WTC11 (cell line): ENCODE measurements around the gene SAMD5.

Experiments used
- TF ChIP-seq, protein P1 (sequence below): fragments of 250-450 bp; sonication (Bioruptor Pico); IDR thresholded peaks from 2 replicates; pipeline ENCODE4 v2.1.2; 2022; ENCODE audit warnings: mild to moderate bottlenecking, moderate library complexity
- TF ChIP-seq, protein P2 (sequence below): sonication (generic); formaldehyde crosslinking; IDR thresholded peaks from 2 replicates; pipeline ENCODE4 v1.8.0; 2022; ENCODE audit warnings: mild to moderate bottlenecking, missing genetic modification reagents
- TF ChIP-seq, protein P3 (sequence below): fragments of 200-600 bp; IDR thresholded peaks from 2 replicates; pipeline ENCODE4 v1.8.0; 2022; ENCODE audit warnings: antibody characterized with exemption

DNA sequence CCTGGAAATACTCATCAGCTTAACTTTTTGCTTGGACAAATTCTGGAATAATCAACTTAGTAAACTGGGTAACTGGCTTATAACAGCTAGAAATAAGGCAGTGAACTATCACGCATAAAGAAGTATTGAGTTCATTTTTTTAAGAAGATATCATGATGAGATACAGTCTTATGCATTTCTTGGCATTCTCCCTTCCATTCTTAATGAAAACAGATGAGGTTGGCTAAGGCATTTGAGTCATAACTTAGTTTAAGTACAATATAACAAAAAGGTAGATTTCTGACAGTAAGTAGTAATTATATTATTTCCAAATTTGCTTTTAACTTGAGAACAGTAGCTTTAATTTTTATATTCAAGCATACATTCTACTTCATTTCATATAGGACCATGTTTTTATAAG, 56.1 kb downstream of the SAMD5 start:
- TF ChIP-seq, protein P1, sequence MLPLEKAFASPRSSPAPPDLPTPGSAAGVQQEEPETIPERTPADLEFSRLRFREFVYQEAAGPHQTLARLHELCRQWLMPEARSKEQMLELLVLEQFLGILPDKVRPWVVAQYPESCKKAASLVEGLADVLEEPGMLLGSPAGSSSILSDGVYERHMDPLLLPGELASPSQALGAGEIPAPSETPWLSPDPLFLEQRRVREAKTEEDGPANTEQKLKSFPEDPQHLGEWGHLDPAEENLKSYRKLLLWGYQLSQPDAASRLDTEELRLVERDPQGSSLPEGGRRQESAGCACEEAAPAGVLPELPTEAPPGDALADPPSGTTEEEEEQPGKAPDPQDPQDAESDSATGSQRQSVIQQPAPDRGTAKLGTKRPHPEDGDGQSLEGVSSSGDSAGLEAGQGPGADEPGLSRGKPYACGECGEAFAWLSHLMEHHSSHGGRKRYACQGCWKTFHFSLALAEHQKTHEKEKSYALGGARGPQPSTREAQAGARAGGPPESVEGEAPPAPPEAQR (CRISPR knock-in tag): no peak
- TF ChIP-seq, protein P2, sequence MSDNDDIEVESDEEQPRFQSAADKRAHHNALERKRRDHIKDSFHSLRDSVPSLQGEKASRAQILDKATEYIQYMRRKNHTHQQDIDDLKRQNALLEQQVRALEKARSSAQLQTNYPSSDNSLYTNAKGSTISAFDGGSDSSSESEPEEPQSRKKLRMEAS (CRISPR knock-in tag): no peak
- TF ChIP-seq, protein P3, sequence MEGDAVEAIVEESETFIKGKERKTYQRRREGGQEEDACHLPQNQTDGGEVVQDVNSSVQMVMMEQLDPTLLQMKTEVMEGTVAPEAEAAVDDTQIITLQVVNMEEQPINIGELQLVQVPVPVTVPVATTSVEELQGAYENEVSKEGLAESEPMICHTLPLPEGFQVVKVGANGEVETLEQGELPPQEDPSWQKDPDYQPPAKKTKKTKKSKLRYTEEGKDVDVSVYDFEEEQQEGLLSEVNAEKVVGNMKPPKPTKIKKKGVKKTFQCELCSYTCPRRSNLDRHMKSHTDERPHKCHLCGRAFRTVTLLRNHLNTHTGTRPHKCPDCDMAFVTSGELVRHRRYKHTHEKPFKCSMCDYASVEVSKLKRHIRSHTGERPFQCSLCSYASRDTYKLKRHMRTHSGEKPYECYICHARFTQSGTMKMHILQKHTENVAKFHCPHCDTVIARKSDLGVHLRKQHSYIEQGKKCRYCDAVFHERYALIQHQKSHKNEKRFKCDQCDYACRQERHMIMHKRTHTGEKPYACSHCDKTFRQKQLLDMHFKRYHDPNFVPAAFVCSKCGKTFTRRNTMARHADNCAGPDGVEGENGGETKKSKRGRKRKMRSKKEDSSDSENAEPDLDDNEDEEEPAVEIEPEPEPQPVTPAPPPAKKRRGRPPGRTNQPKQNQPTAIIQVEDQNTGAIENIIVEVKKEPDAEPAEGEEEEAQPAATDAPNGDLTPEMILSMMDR: no peak
